ELF-1 (cell line): ENCODE results near the gene TWIST2.
A peak's percentile ranks its signal among the peaks of the same experiment; 100 is the strongest.

Experiments used
- DNase-seq: peaks from one replicate; pipeline ENCODE4 v3.0.0-alpha.2; 2016; ENCODE audit warnings: low read depth, low spot score

Gene TWIST2

GRCh38 chr2:238890131-238890530, 42.2 kb downstream of the TWIST2 start:
- DNase-seq: no peak

GRCh38 chr2:238890618-238891456, 43.0 kb downstream of the TWIST2 start:
- no peak for DNase-seq

DNA sequence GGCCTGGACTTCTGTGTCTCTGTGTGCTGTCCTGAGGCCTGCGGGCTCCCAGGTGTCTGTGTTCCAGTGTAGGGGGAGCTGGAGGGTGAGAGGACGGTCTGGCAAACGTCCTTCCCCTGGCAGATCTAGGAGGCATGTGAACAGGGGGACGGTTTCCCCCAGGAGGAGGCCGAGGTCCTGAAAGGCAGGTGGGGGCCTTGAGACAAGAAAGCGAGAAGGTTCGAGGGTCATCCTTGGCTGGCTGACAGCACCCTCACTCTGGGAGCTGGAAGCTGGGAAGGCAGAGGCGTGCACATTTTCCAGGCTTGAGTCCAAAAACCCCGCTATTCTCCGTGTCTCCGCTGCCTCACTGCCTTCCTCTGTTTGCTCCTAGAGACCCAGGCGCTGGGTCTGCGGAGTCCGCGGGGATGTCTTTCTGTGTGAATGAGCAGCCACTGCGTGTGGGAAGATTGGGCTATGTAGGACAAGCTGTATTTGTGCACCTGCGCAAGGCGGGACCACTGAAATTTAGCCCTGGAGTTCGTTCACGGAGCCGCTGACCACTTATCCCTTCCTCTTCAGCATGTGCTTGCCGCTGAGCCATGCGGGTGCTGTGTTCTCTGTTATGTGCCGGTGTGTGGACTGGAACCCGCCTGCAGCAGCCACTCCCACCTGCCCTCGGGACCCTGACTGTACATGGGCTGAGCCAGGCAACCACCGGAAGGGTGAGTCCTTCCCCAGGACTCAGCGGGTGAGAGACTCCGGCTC, 43.7 kb downstream of the TWIST2 start:
- no peak for DNase-seq

- DNase-seq: no peak
Measured at GRCh38 chr2:238892204-238892500, 44.3 kb downstream of the TWIST2 start.

DNA sequence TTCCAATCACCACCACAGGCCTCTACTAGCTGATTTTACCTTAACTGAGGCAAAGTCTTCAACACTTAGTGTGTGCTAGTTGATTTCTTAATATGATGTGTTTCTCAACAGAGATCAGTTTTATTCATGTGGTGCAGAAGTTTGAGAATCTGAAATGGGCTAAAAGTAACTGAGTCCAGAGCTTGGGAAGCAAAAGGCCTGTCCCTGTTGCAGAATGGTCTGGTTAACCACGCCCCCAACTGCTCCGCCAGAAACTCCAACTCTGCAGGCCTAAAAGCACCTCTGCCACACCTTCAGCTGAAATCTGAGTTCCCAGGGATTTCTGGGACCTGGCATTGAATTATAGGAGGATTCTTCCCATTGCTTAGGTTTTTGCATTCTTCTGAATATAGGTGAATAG, 44.9 kb downstream of the TWIST2 start:
- DNase-seq: no peak

- peak; percentile 42 for DNase-seq
Measured at GRCh38 chr2:238893349-238894000, 45.6 kb downstream of the TWIST2 start.

GRCh38 chr2:238894226-238894949, 46.5 kb downstream of the TWIST2 start:
- DNase-seq: no peak

GRCh38 chr2:238894950-238895298, 47.0 kb downstream of the TWIST2 start:
- no peak for DNase-seq

- DNase-seq: no peak
Measured at GRCh38 chr2:238895361-238895882, 47.5 kb downstream of the TWIST2 start.

DNA sequence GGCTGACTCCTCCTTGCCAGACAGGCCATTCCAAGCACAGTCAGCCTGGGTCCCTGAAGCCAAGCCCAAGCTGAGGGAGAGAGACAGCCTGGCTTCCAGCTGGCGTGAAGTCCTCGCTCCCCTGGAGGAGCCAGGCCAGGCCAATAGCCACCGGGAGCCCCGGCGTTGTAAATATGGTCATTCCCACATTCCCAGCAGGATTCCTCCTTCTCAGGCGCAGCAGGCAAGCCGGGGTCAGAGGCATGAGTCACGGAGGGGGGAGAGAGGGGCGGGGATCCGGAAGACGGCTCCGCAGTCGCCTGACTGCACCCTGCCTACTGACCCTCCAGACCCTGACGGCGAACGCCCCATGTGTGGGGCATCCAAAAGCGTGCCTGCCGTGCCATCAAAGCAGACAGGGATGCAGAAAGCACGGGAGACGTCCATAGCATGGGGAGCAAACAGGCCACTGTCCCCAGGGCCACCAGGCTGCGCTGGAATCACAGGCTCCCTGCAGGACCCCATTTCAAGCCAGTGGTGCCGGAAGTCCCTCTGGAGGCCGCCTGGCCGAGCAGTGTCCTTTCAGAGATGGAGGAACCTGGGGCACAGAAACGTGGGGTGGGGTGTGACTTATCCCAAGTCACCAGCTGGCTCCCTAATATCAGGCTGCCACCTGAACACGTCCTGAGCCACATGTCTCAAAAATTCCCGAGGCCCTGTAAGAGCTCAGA, 48.2 kb downstream of the TWIST2 start:
- peak; percentile 87 for DNase-seq

DNA sequence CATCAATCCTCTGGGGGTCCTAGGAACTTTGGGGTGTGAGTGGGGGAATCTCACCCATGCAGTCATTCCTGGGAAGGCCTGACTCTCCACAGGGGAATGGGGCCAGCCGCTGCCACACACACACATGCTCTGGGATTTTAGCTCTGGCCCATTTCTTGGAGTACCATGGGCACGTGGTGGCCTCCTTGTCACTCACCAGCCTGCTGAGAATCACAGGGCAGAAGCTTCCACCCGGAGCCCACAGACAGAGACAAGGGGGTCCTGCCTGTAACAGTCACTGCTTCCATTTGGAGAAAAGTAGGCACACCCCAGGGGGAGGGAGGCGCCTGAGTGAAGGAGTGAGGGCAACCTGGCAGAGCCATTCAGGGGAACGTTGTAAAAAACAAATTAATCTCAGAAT, 48.8 kb downstream of the TWIST2 start:
- no peak for DNase-seq

- no peak for DNase-seq
Measured at GRCh38 chr2:238897122-238897880, 49.4 kb downstream of the TWIST2 start.

DNA sequence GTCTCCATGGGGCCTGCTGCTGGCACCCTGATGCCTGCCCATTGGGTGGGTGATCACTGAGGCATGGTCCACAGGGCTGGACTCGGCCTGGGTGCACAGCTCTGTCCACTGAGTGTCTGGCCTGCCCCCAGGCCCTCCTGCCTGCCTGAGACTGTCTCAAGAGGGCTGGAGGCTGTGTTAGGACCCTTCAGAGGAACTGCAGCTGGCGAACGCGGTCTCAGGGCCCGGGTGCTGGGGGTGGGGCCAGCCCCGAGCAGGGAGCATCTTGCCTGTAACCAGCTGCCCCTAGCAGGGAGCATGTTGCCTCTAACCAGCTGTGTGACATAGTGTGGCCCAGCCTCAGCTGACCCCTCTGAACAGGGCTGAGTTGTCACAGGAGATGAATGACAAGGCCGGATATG, 50.0 kb downstream of the TWIST2 start:
- DNase-seq: no peak

DNA sequence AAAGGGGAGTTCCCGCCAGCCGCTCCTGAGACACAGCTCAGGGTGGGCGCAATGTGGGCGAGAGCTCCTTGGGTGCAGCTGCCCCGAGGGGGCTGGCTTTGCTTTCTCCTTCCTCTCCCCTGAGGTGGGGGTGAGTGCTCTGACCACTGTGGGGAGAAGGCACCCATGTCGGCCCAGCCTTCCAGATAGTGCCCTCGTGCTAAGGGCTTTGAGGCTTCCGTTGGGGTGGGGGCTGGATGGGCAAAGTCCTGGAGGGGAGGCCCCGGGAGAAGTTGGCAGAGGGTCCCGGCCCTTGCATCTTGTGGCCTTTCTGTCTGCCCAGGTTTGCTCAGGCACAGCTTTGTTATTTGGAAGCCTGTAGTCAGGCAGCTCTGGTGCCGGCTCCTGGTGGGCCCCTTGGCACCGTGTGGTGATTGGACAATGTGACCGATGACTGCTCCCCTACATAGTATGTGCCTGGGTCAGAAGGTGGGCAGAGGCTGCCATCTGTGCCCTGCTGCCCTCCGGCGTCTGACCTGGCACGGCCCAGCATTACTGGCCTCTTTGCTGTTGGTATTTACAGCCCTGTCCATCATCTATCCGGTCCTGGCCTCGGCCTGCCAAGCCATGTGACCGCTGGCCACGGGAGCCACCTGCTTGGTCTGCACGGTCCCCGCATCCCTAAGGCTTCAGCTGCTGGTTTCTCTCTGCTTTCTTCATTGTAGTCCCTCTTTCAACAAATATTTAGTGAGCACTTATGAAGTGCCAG, 50.8 kb downstream of the TWIST2 start:
- no peak for DNase-seq

GRCh38 chr2:238899386-238899785, 51.5 kb downstream of the TWIST2 start:
- no peak for DNase-seq

GRCh38 chr2:238900511-238900910, 52.6 kb downstream of the TWIST2 start:
- DNase-seq: peak; percentile 27

DNA sequence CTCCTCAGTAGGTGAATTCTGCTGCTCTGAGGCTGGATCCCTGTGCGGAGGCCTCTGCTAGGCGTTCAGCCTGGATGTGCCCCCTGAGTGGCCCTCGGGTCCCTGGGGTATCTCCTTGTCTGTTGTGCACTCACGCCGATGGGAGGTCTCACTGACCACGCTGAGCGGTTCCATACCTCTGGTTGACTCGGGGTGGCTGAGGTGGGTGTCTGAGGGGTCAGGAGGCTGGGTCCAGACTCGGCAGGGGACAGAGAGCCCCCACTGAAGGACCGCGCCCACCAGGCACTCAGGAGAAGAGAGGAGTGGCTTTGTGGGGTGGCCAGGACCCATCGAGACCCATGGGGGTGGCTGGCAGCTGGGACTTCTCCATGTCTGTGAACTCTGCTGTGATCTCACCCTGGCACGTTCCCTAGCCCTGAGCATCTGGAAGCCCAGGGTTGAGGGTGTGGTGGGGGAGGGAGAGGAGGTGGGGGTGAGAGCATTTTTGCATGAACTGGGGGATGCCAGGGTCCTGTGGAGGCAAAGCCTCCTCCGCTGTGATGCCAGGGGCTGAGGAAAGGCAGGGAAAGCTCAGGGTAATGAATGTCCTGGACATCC, 53.7 kb downstream of the TWIST2 start:
- no peak for DNase-seq

DNA sequence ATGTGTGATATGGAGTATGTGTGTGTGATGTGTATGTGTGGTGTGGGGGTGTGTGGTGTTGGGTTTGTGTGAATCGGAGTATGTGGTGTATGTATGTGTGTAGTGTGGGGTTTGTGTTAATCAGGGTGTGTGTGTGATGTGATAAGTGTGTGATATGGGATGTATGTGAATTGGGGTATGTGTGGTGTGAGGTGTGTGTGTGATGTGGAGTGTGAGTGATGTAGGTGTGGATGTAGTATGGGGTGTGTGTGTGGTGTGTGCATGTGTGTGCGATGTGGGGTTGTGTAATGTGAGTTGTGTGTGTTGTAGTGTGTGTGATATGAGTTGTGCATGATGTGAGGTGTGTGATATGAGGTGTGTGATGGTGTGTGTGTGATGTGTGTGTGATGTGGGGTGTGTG, 54.4 kb downstream of the TWIST2 start:
- DNase-seq: no peak

DNA sequence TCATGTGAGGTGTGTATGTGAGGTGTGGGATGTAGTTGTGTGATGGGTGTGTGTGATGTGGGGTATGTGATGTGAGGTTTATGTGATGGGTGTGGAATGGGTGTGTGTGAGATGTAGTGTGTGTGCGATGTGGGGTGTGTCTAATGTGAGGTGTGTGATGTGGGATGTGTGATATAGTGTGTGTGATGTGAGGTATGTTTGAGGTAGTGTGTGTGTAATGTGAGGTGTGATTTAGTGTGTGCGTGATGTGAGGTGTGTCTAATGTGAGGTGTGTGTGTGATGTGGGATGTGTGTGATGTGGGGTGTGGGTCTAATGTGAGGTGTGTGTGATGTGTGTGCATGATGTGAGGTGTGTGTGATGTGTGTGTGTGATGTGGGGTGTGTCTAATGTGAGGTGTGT, 55.3 kb downstream of the TWIST2 start:
- no peak for DNase-seq
